Fibroblast of peridontal ligament (primary cell): ENCODE data around the gene PRSS38.
A peak's percentile ranks its signal among the peaks of the same experiment; 100 is the strongest.

ENCODE experiments used
- DNase-seq: peaks from one replicate; pipeline ENCODE4 v3.0.0-alpha.2; 2010; ENCODE audit errors: extremely low read depth

The PRSS38 gene

GRCh38 chr1:227815468-227816409 is at the start of gene PRSS38:
Gene PRSS38 (plus strand): TSS chr1:227815675. CDS start chr1:227815717, 42 bp downstream.
- DNase-seq = no peak

GRCh38 chr1:227766015-227766634 is 49.4 kb upstream of the PRSS38 start:
- no peak for DNase-seq

- no peak for DNase-seq
Observed at GRCh38 chr1:227766653-227767277, 48.7 kb upstream of the PRSS38 start.

- DNase-seq = no peak
Observed at GRCh38 chr1:227767401-227768124, 47.9 kb upstream of the PRSS38 start.

- DNase-seq = no peak
Observed at GRCh38 chr1:227768125-227768439, 47.4 kb upstream of the PRSS38 start.

- no peak for DNase-seq
Observed at GRCh38 chr1:227768640-227769039, 46.8 kb upstream of the PRSS38 start.

- DNase-seq = peak; percentile 17
Observed at GRCh38 chr1:227769047-227769935, 46.2 kb upstream of the PRSS38 start.

- DNase-seq = no peak
Observed at GRCh38 chr1:227769936-227770494, 45.5 kb upstream of the PRSS38 start.

GRCh38 chr1:227770812-227771211 is 44.7 kb upstream of the PRSS38 start:
- DNase-seq = no peak

GRCh38 chr1:227771326-227771725 is 44.1 kb upstream of the PRSS38 start:
- no peak for DNase-seq

GRCh38 chr1:227771771-227772170 is 43.7 kb upstream of the PRSS38 start:
- no peak for DNase-seq

GRCh38 chr1:227773558-227773957 is 41.9 kb upstream of the PRSS38 start:
- no peak for DNase-seq

GRCh38 chr1:227774051-227774731 is 41.3 kb upstream of the PRSS38 start:
- no peak for DNase-seq

- DNase-seq = no peak
Observed at GRCh38 chr1:227774821-227775661, 40.4 kb upstream of the PRSS38 start.

GRCh38 chr1:227775841-227776240 is 39.6 kb upstream of the PRSS38 start:
- no peak for DNase-seq

- DNase-seq = peak; percentile 29
Observed at GRCh38 chr1:227776331-227776771, 39.1 kb upstream of the PRSS38 start.

GRCh38 chr1:227777156-227777555 is 38.3 kb upstream of the PRSS38 start:
- no peak for DNase-seq

GRCh38 chr1:227777646-227778045 is 37.8 kb upstream of the PRSS38 start:
- no peak for DNase-seq

- peak; percentile 26 for DNase-seq
Observed at GRCh38 chr1:227778401-227778947, 37.0 kb upstream of the PRSS38 start.
